Neuronal stem cell (in vitro differentiated cells): ENCODE results near the gene CENPP.

Experiments used
- DNase-seq: peaks from one replicate; pipeline ENCODE4 v3.0.0-alpha.2; 2013; ENCODE audit warnings: low spot score
- H2AFZ ChIP-seq: one replicate; pipeline ENCODE4 v1.6.1; 2013; ENCODE audit warnings: mild to moderate bottlenecking, low read length, inconsistent platforms
- H2AK5ac ChIP-seq: 2 replicates; pipeline ENCODE4 v1.6.1; 2013; ENCODE audit warnings: low read depth, mild to moderate bottlenecking, inconsistent platforms, low read length, moderate library complexity, mixed read lengths
- H2BK120ac ChIP-seq: 2 replicates; pipeline ENCODE4 v1.6.1; 2013; ENCODE audit warnings: low read depth, mild to moderate bottlenecking, inconsistent platforms, low read length, moderate library complexity, mixed read lengths
- H2BK12ac ChIP-seq: one replicate; pipeline ENCODE4 v1.6.1; 2013; ENCODE audit warnings: low read length, inconsistent platforms
- H2BK15ac ChIP-seq: 2 replicates; pipeline ENCODE4 v1.6.1; 2013; ENCODE audit warnings: mild to moderate bottlenecking, low read length, inconsistent platforms, mixed read lengths
- H2BK5ac ChIP-seq: one replicate; pipeline ENCODE4 v1.6.1; 2013; ENCODE audit warnings: inconsistent platforms, mild to moderate bottlenecking, low read length, moderate library complexity
- H3K14ac ChIP-seq: one replicate; pipeline ENCODE4 v1.6.1; 2013; ENCODE audit warnings: low read length, inconsistent platforms
- H3K18ac ChIP-seq: 2 replicates; pipeline ENCODE4 v1.6.1; 2013; ENCODE audit warnings: low read length, inconsistent platforms
- H3K23ac ChIP-seq: 2 replicates; pipeline ENCODE4 v1.6.1; 2013; ENCODE audit warnings: low read depth, mild to moderate bottlenecking, mixed read lengths, low read length, inconsistent platforms; ENCODE audit not compliant: poor library complexity
- H3K27ac ChIP-seq: replicated peaks from 3 replicates; pipeline ENCODE4 v1.5.1; 2013; ENCODE audit warnings: low read length, inconsistent platforms
- H3K27me3 ChIP-seq, 3 experiments: 2 replicates each; pipeline ENCODE4 v1.6.1; 2013; ENCODE audit warnings: low read length in 3 of 3, mild to moderate bottlenecking in 2 of 3, inconsistent platforms in 1 of 3, low read depth in 1 of 3, mixed read lengths in 1 of 3, moderate library complexity in 1 of 3; ENCODE audit not compliant: control insufficient read depth in 3 of 3, insufficient read depth in 3 of 3
- H3K36me3 ChIP-seq, 2 donors: replicated peaks in 1 of 2; 2 replicates each; pipeline ENCODE4 v1.6.1; 2013; ENCODE audit warnings: low read length in 2 of 2; ENCODE audit not compliant: control insufficient read depth in 2 of 2, insufficient read depth in 2 of 2
- H3K4ac ChIP-seq: 2 replicates; pipeline ENCODE4 v1.6.1; 2013; ENCODE audit warnings: inconsistent platforms, mild to moderate bottlenecking, low read length, moderate library complexity
- H3K4me1 ChIP-seq, 2 donors: 1 replicate in 1 of 2; 2 replicates in 1 of 2; pipeline ENCODE4 v1.6.1; 2013; ENCODE audit warnings: low read length in 2 of 2, low read depth in 1 of 2; ENCODE audit not compliant: control insufficient read depth in 2 of 2, insufficient read depth in 1 of 2
- H3K4me2 ChIP-seq: one replicate; pipeline ENCODE4 v1.6.1; 2013; ENCODE audit warnings: mild to moderate bottlenecking, low read length, inconsistent platforms; ENCODE audit not compliant: insufficient read depth, poor library complexity, severe bottlenecking
- H3K4me3 ChIP-seq, 2 donors: 2 replicates each; pipeline ENCODE4 v1.5.1; 2013; ENCODE audit warnings: low read length in 2 of 2, mild to moderate bottlenecking in 2 of 2, inconsistent platforms in 1 of 2, moderate library complexity in 1 of 2
- H3K79me1 ChIP-seq: one replicate; pipeline ENCODE4 v1.6.1; 2013; ENCODE audit warnings: low read depth, mild to moderate bottlenecking, inconsistent platforms, low read length, moderate library complexity
- H3K9ac ChIP-seq: one replicate; pipeline ENCODE4 v1.6.1; 2013; ENCODE audit warnings: mild to moderate bottlenecking, low read depth, low read length, inconsistent platforms; ENCODE audit not compliant: poor library complexity
- H3K9me3 ChIP-seq, 2 donors: replicated peaks in 1 of 2; 2 replicates each; pipeline versions ENCODE3 to v1.6.1; 2013; ENCODE audit warnings: low read length in 2 of 2, mild to moderate bottlenecking in 2 of 2, inconsistent platforms in 1 of 2, low read depth in 1 of 2, mixed read lengths in 1 of 2, moderate library complexity in 1 of 2; ENCODE audit not compliant: control insufficient read depth in 2 of 2, insufficient read depth in 1 of 2
- H4K8ac ChIP-seq: one replicate; pipeline ENCODE4 v1.6.1; 2013; ENCODE audit warnings: low read depth, mild to moderate bottlenecking, inconsistent platforms, low read length, moderate library complexity
- H4K91ac ChIP-seq: one replicate; pipeline ENCODE4 v1.6.1; 2013; ENCODE audit warnings: low read length, low read depth, mild to moderate bottlenecking, inconsistent platforms; ENCODE audit not compliant: poor library complexity
- WGBS, 2 donors: extraction: QIAGEN DNeasy Blood & Tissue Kit; methylation state at CpG; one replicate each; pipeline ENCODE4 v1.1.7; 2013; ENCODE audit warnings: missing lambda C conversion rate in 2 of 2, mixed read lengths in 1 of 2; ENCODE audit not compliant: insufficient read length in 2 of 2, insufficient replicate concordance in 1 of 2; ENCODE audit errors: extremely low coverage in 2 of 2; 5-methylcytosine and 5-hydroxymethylcytosine counted together

Gene CENPP

GRCh38 chr9:92657296-92658094, 331.7 kb downstream of the CENPP start:
- DNase-seq: no peak
- Histone ChIP-seq H3K4me2 (no peak overlapping the region), H4K91ac (peak overlapping the region; percentile 41), H3K27ac (no peak overlapping the region), H2BK12ac (no peak overlapping the region), H3K9ac (no peak overlapping the region), H3K18ac (peak overlapping the region; percentile 76), H3K23ac (no peak overlapping the region), H3K4me1 (peaks cover 8 to 9% of the 10 kb centered on the region in 2 donors), H3K36me3 (peaks cover 17 to 40% of the 10 kb centered on the region in 2 donors), H3K9me3 (peaks cover 0 to 3% of the 10 kb centered on the region in 2 donors), H3K27me3 (no peaks in the 10 kb centered on the region), H3K4ac (no peak overlapping the region), H3K14ac (no peak overlapping the region), H3K4me3 (no peak overlapping the region), H4K8ac (no peak overlapping the region), H2BK15ac (peak overlapping the region; percentile 77), H2AFZ (no peak overlapping the region), H2AK5ac (peak overlapping the region; percentile 80), H2BK120ac (no peak overlapping the region), H2BK5ac (no peak overlapping the region), H3K79me1 (peaks cover 8% of the 10 kb centered on the region)
- WGBS, 2 donors: no CpG with 5 or more reads among the region's 17 CpGs

- no peak overlapping the region for H2BK120ac ChIP-seq
- no peak overlapping the region for H3K4ac ChIP-seq
- H2AFZ ChIP-seq: no peak overlapping the region
- H3K14ac ChIP-seq: no peak overlapping the region
- H3K9me3 ChIP-seq: peaks cover 0 to 2% of the 10 kb centered on the region in 2 donors
- H3K36me3 ChIP-seq: peaks cover 12 to 45% of the 10 kb centered on the region in 2 donors
- H3K4me3 ChIP-seq: no peak overlapping the region
- H3K27me3 ChIP-seq: no peaks in the 10 kb centered on the region
- peaks cover 8% of the 10 kb centered on the region for H3K79me1 ChIP-seq
- H2BK12ac ChIP-seq: no peak overlapping the region
- no peak overlapping the region for H3K27ac ChIP-seq
- H2AK5ac ChIP-seq: no peak overlapping the region
- no peak overlapping the region for H2BK15ac ChIP-seq
- H2BK5ac ChIP-seq: no peak overlapping the region
- no CpG with 5 or more reads among the region's 7 CpGs for WGBS, 2 donors
- no peak overlapping the region for H4K91ac ChIP-seq
- H3K4me1 ChIP-seq: peaks cover 8 to 9% of the 10 kb centered on the region in 2 donors
- peak overlapping the region; percentile 58 for H3K18ac ChIP-seq
- H3K4me2 ChIP-seq: no peak overlapping the region
- no peak overlapping the region for H4K8ac ChIP-seq
- DNase-seq: no peak
- no peak overlapping the region for H3K23ac ChIP-seq
- H3K9ac ChIP-seq: no peak overlapping the region
Measured at GRCh38 chr9:92658176-92658575, 332.4 kb downstream of the CENPP start.

- no CpG with 5 or more reads among the region's 4 CpGs for WGBS, 2 donors
- no peak overlapping the region for H3K4me2 ChIP-seq
- peaks cover 12 to 46% of the 10 kb centered on the region in 2 donors for H3K36me3 ChIP-seq
Measured at GRCh38 chr9:92658611-92659010, 332.9 kb downstream of the CENPP start.

DNA sequence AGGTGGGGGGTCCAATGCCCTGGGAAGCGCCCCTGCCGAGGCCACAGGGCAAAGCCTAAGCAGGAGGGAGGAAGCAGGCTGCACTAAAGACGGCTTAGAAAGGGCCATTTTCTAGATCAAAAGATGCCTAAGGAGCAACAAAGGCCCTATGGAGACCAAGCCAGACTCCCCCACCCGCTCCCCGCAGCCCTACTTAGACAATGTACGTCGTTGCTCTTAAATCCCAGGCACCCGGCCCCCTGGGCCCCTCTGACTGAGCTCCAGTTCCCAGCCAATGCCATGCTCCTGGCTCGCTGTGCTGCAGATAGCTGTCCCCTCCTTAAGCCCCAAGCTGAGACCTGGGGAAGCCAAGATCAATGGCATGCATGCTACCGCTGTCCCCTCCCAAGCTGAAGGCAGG, 333.8 kb downstream of the CENPP start:
- peaks cover 13% of the 10 kb centered on the region for H3K79me1 ChIP-seq
- no peak overlapping the region for H2BK12ac ChIP-seq
- no peak overlapping the region for H2BK15ac ChIP-seq
- H3K27ac ChIP-seq: no peak overlapping the region
- no peak overlapping the region for H4K91ac ChIP-seq
- H3K9ac ChIP-seq: no peak overlapping the region
- H2BK120ac ChIP-seq: no peak overlapping the region
- no peak overlapping the region for H3K23ac ChIP-seq
- H3K14ac ChIP-seq: no peak overlapping the region
- H3K27me3 ChIP-seq: no peaks in the 10 kb centered on the region
- H4K8ac ChIP-seq: no peak overlapping the region
- peaks cover 10 to 12% of the 10 kb centered on the region in 2 donors for H3K4me1 ChIP-seq
- no CpG with 5 or more reads among the region's 10 CpGs for WGBS, 2 donors
- peak overlapping the region; percentile 78 for H2AFZ ChIP-seq
- H3K4ac ChIP-seq: no peak overlapping the region
- peaks cover 0 to 2% of the 10 kb centered on the region in 2 donors for H3K9me3 ChIP-seq
- H3K36me3 ChIP-seq: peaks cover 12 to 41% of the 10 kb centered on the region in 2 donors
- H2AK5ac ChIP-seq: no peak overlapping the region
- H3K4me2 ChIP-seq: peak overlapping the region; percentile 23
- DNase-seq: peak; percentile 40
- H2BK5ac ChIP-seq: no peak overlapping the region
- no peak overlapping the region for H3K18ac ChIP-seq
- H3K4me3 ChIP-seq: no peak overlapping the region

More at GRCh38 chr9:92658611-92659010, 332.9 kb downstream of the CENPP start:
- H3K18ac ChIP-seq: no peak overlapping the region
- H3K9me3 ChIP-seq: peaks cover 0 to 2% of the 10 kb centered on the region in 2 donors
- H3K4ac ChIP-seq: no peak overlapping the region
- H3K23ac ChIP-seq: no peak overlapping the region
- H2AK5ac ChIP-seq: no peak overlapping the region
- no peak for DNase-seq
- no peak overlapping the region for H3K14ac ChIP-seq
- no peak overlapping the region for H4K91ac ChIP-seq
- no peaks in the 10 kb centered on the region for H3K27me3 ChIP-seq
- no peak overlapping the region for H2BK120ac ChIP-seq
- no peak overlapping the region for H3K4me3 ChIP-seq
- peaks cover 8 to 9% of the 10 kb centered on the region in 2 donors for H3K4me1 ChIP-seq
- no peak overlapping the region for H2BK5ac ChIP-seq
- no peak overlapping the region for H2AFZ ChIP-seq
- H3K27ac ChIP-seq: no peak overlapping the region
- no peak overlapping the region for H2BK15ac ChIP-seq
- no peak overlapping the region for H2BK12ac ChIP-seq
- H4K8ac ChIP-seq: no peak overlapping the region
- H3K79me1 ChIP-seq: peaks cover 9% of the 10 kb centered on the region
- H3K9ac ChIP-seq: no peak overlapping the region
